GM21515 (cell line): ENCODE results near the gene PRRX1.

ENCODE experiments used
- ATAC-seq: cut with Tn5 transposase; IDR thresholded peaks from one replicate; pipeline ENCODE4 v1.9.1; 2021; ENCODE audit not compliant: unreplicated experiment

Gene PRRX1

GRCh38 chr1:170714938-170715337 is 51.0 kb downstream of the PRRX1 start:
- no peak for ATAC-seq

GRCh38 chr1:170716835-170717429 is 53.0 kb downstream of the PRRX1 start:
- no peak for ATAC-seq

- no peak for ATAC-seq
Measured at GRCh38 chr1:170720661-170721060, 56.7 kb downstream of the PRRX1 start.

GRCh38 chr1:170721621-170722020 is 57.7 kb downstream of the PRRX1 start:
- ATAC-seq = no peak

GRCh38 chr1:170723518-170723917 is 59.6 kb downstream of the PRRX1 start:
- no peak for ATAC-seq

GRCh38 chr1:170725326-170725725 is 61.4 kb downstream of the PRRX1 start:
- no peak for ATAC-seq

GRCh38 chr1:170727963-170728362 is 64.0 kb downstream of the PRRX1 start:
- no peak for ATAC-seq

- ATAC-seq = no peak
Measured at GRCh38 chr1:170729225-170730002, 65.5 kb downstream of the PRRX1 start.

GRCh38 chr1:170730014-170730413 is 66.1 kb downstream of the PRRX1 start:
- no peak for ATAC-seq

GRCh38 chr1:170730438-170730837 is 66.5 kb downstream of the PRRX1 start:
- no peak for ATAC-seq

GRCh38 chr1:170731566-170732251 is 67.8 kb downstream of the PRRX1 start:
- no peak for ATAC-seq

GRCh38 chr1:170732252-170732588 is 68.3 kb downstream of the PRRX1 start:
- no peak for ATAC-seq

- no peak for ATAC-seq
Measured at GRCh38 chr1:170734412-170735175, 70.7 kb downstream of the PRRX1 start.

- ATAC-seq = no peak
Measured at GRCh38 chr1:170735366-170736263, 71.7 kb downstream of the PRRX1 start.

GRCh38 chr1:170739803-170740202 is 75.9 kb downstream of the PRRX1 start:
- ATAC-seq = no peak

GRCh38 chr1:170741678-170742077 is 77.7 kb downstream of the PRRX1 start:
- no peak for ATAC-seq

- no peak for ATAC-seq
Measured at GRCh38 chr1:170742600-170742999, 78.7 kb downstream of the PRRX1 start.

GRCh38 chr1:170743083-170743482 is 79.2 kb downstream of the PRRX1 start:
- ATAC-seq = no peak

- ATAC-seq = no peak
Measured at GRCh38 chr1:170749549-170749948, 85.6 kb downstream of the PRRX1 start.

GRCh38 chr1:170749959-170750358 is 86.0 kb downstream of the PRRX1 start:
- no peak for ATAC-seq
